ENCODE measurements around the gene CASZ1. TPM values are rescaled to one million over a fixed set of nuclear protein-coding genes. Genes with fewer than 3 reads are reported as not detected.

The CASZ1 gene
- total and polyA plus RNA-seq, 12 donors: 2.5 to 35.2 (median 7.0) TPM

DNA sequence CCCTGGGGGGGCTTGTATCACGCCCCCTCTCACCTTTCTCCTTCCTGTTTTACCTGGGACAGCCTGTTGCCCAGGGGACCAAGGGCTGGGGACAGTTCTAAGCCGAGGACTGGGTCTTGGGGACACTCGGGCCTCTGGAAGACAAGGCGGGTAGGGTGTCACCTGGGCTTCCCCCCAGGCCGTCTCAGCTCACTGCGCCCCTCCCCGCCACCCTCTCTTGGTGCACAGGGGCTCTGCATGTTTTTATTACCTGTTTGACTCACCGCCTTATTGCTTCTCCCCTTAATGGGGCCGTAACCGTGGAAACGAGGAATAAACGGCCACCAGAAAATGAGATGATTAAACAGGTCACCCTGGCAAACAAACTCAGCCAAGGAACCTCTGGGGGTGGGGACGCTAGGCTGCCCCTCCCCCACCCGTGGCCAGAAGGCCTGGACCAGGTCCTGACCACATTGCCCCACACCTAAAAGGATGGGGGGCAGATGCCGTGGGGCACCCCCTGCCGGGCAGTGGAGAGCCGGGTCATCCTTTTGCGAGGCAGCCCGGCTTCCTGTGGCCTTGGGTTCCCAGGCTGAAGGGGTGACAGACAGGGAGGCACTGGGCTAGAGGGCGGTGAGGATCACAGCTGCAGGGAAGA is 109.9 kb downstream of the CASZ1 start:
- peaks cover 18 to 44% of the 10 kb centered on the region in 2 donors for H3K4me1 ChIP-seq (replicated peaks in 1 of 2)
- H3K9me3 ChIP-seq (replicated peaks in 1 of 3): no peaks in the 10 kb centered on the region
- H3K36me3 ChIP-seq (replicated peaks in 1 of 2): no peaks in the 10 kb centered on the region
- no peak for TF ChIP-seq POLR2A (IDR thresholded peaks at IDR 0.05)
- TF ChIP-seq CTCF (IDR thresholded peaks at IDR 0.05): peak in 3 of 6 experiments; percentile 10 to 33 (median 17)
- intact Hi-C loops (cut with DNase I): no loop called here
- H3K27ac ChIP-seq: peak overlapping the region in 3 of 5 donors; percentile 17 to 73 (median 67)
- peak in 4 of 7 donors; percentile 52 to 61 (median 56) for DNase-seq
- WGBS, 4 donors: 47 to 61% (median 52%) methylated on average over 13 to 20 of the region's 20 CpGs
- no peaks in the 10 kb centered on the region for H3K27me3 ChIP-seq
- H3K4me3 ChIP-seq: no peak overlapping the region

- Histone ChIP-seq H3K9me3 (replicated peaks in 1 of 3) (no peaks in the 10 kb centered on the region), H3K36me3 (replicated peaks in 1 of 2) (no peaks in the 10 kb centered on the region), H3K4me1 (replicated peaks in 1 of 2) (peaks cover 18 to 44% of the 10 kb centered on the region in 2 donors), H3K27me3 (no peaks in the 10 kb centered on the region), H3K4me3 (no peak overlapping the region), H3K27ac (peak overlapping the region in 3 of 5 donors; percentile 17 to 73 (median 67))
- DNase-seq: peak in 5 of 7 donors; percentile 57 to 77 (median 69)
- WGBS, 4 donors: 31 to 49% (median 42%) methylated on average over 7 to 11 of the region's 11 CpGs
- intact Hi-C loops (cut with DNase I): no loop called here
- TF ChIP-seq POLR2A (IDR thresholded peaks at IDR 0.05): no peak
- TF ChIP-seq CTCF (IDR thresholded peaks at IDR 0.05): no peak
Measured at GRCh38 chr1:10685808-10686403, 110.5 kb downstream of the CASZ1 start.

GRCh38 chr1:10685196-10685807 is 111.1 kb downstream of the CASZ1 start:
- Histone ChIP-seq H3K36me3 (replicated peaks in 1 of 2) (no peaks in the 10 kb centered on the region), H3K27ac (peak overlapping the region in 2 of 5 donors; percentile 67 to 73)
- intact Hi-C loops (cut with DNase I): no loop called here

More at GRCh38 chr1:10685196-10685807, 111.1 kb downstream of the CASZ1 start:
- no peak for DNase-seq
- Histone ChIP-seq H3K4me1 (replicated peaks in 1 of 2) (peaks cover 18 to 44% of the 10 kb centered on the region in 2 donors), H3K4me3 (no peak overlapping the region), H3K9me3 (replicated peaks in 1 of 3) (no peaks in the 10 kb centered on the region), H3K27me3 (no peaks in the 10 kb centered on the region)
- TF ChIP-seq POLR2A (IDR thresholded peaks at IDR 0.05) (no peak), CTCF (IDR thresholded peaks at IDR 0.05) (no peak)
- 80 to 86% (median 84%) methylated on average over 14 to 15 of the region's 15 CpGs for WGBS, 4 donors

All from adrenal gland (tissue), 12 donors.